GM11168 (cell line): ENCODE measurements around the gene OPTC.

Experiments used
- in situ Hi-C: fragments of 300-500 bp; cut with MboI; formaldehyde crosslinking; loops from one replicate; pipeline ENCODE4 v1.12.0; 2022; ENCODE audit warnings: low sequenced_read_pairs; ENCODE audit not compliant: unreplicated experiment

Gene OPTC, protein sequence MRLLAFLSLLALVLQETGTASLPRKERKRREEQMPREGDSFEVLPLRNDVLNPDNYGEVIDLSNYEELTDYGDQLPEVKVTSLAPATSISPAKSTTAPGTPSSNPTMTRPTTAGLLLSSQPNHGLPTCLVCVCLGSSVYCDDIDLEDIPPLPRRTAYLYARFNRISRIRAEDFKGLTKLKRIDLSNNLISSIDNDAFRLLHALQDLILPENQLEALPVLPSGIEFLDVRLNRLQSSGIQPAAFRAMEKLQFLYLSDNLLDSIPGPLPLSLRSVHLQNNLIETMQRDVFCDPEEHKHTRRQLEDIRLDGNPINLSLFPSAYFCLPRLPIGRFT

GRCh38 chr1:203493901-203494300 lies at the start of gene OPTC:
Gene OPTC, plus strand, starts transcription at chr1:203494153. Its CDS starts 1,853 bp downstream, at chr1:203496006.
- in situ Hi-C loops, result no loop called here

DNA sequence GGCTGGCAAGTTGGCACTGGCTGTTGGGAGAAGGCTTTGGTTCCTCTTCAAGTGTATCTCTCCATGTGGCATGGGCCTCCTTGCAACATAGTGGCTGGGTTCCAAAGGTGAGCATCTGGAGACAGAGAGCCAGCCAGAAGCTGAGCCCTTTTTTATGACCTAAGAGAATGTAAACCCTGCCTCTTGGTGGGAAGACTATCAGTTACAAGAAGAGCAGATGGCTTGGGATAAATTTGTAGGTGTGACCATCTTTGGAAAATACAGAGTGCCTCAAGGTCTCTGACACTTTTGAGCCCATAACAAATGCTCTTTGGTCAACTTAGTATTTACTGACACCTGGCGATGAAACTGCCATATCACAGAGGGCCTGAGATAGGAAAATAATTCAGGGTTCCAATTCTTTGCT lies 49.8 kb upstream of the OPTC start:
- in situ Hi-C loops, result loop anchor here (10.0 kb wide), 1 partner anchor 179 kb away; no protein-coding TSS in a partner anchor

DNA sequence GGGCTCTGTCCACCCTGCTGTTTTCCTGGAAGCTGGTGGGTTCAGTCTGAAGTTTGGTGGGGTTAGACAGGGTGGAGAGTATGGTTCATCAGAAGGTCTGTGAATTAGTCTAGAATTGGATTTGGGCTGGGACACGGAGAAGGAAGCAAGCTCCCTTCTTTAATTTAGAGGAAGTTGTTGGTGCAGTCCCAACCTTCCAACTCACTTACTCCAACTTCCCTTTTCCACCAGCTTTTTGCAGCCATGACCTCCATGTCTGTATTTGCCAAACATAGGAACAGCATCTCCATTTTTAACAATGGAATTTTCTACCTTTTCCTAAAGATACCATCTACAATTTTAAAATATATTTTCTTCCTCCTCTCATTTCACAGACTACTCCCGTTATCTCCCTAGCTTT lies 46.8 kb upstream of the OPTC start:
- in situ Hi-C loops, result loop anchor here (10.0 kb wide), 1 partner anchor 182 kb away; no protein-coding TSS in a partner anchor

- in situ Hi-C loops, result loop anchor here (10.0 kb wide), 1 partner anchor 183 kb away; no protein-coding TSS in a partner anchor
These were observed 46.4 kb upstream of the OPTC start for GRCh38 chr1:203447598-203447997.

- in situ Hi-C loops, result loop anchor here (10.0 kb wide), 1 partner anchor 184 kb away; no protein-coding TSS in a partner anchor
These were observed 45.4 kb upstream of the OPTC start for GRCh38 chr1:203448521-203449061.

GRCh38 chr1:203450001-203450400 lies 44.0 kb upstream of the OPTC start:
- in situ Hi-C loops, result no loop called here

- in situ Hi-C loops, result no loop called here
These were observed 43.3 kb upstream of the OPTC start for GRCh38 chr1:203450479-203451149.

- in situ Hi-C loops, result no loop called here
These were observed 41.8 kb upstream of the OPTC start for GRCh38 chr1:203451836-203452784.

DNA sequence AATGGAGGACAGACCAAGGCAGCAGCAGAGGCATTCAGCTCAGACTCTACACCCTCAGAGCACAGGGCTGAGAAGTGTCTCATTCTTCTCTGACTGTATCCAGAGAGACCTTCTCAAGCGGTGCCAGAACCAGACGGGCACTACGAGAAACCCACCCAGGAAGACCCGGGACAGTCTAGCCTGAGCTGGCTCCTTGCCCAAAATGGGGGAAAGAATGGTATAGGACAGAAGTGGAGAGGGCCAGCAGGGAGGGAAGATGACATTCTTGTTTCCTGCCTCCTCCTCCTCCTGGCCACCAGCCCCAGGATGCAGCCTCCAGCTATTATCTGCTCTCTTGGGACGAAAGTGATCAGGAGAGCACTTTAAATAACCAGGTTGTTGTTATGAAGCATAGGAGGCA lies 40.9 kb upstream of the OPTC start:
- in situ Hi-C loops, result no loop called here

- in situ Hi-C loops, result no loop called here
These were observed 40.3 kb upstream of the OPTC start for GRCh38 chr1:203453616-203454015.

DNA sequence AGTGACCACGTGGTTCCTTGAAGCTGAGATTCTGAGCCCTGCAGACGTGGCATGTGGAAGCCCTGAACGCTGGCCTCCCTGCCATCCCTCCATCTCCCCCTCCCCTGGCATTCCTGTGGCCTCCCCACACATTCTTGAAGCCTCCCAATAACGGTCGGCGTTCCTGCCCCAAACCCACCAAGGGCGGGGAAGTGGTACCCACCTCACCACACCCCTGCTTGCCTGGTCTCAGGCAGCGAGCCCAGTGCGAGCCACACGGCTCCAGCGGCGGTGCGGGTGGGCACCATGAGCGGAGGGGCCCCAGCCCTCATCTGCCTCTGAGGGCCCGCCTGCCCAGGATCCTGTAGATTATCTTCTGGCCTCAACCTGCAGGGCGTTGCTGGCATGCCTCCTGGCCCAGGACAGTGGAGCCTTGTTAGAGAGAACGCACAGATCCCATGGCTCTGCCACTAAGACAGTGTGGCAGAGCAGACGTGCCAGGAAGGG lies 38.9 kb upstream of the OPTC start:
- in situ Hi-C loops, result no loop called here

DNA sequence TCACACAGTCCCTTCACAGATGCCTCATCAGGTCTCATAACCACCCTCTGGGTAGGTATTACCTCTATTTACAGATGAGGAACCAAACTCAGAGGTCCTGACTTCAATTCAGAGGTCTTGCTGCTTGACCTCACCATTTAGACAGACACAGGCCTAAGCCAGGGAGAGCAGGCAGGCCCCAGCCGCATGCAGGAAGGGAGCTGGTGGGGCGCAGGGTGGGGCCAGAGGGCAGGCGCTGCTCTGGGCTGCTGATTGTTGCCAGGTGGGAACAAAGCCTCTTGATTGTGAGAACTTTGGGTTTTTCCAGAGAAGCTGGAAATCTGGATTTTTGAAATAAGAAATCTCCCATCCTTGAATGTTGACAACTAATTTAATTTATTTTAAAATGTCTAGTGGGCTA lies 38.2 kb upstream of the OPTC start:
- in situ Hi-C loops, result no loop called here

GRCh38 chr1:203456577-203456976 lies 37.4 kb upstream of the OPTC start:
- in situ Hi-C loops, result no loop called here

DNA sequence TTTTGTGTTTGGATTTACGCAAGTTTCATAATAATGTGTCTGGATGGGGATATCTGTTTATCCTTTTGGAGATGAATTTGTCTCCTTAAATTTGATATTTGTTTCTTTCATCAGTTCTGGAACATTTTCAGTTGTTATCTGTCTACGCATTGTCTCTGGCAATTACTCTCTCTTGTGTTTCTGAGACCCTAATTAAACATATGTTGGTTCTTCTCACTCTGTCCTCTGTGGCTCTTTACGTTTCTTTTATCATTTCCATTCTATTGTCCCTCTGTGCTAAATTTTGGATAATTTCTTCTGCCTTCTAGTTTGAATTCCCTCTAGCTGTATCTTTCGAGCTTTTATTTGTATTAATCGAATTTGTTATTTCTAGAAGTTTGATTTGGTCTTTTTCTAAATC lies 35.9 kb upstream of the OPTC start:
- in situ Hi-C loops, result no loop called here

DNA sequence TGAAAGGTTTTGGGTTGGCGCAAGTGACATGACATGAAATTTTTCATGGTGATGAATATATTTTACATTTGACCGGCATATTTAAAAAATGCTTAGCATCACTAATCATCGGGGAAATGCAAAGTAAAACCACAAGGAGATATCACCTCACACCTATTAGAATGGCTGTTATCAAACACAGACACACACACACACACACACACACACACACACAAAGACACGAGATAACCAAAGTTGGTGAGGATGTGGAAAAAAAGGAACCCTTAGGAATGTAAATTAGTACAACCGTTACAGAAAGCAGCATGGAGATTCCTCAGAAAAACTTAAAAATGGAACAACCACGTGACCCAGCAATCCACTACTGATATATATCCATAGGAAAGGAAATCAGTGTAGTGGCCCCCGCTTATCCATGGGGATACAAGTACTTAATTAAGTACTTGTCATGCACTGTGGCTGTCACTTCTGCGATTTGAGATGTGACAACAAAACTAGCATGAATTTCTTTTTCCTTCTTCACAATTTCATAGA lies 34.2 kb upstream of the OPTC start:
- in situ Hi-C loops, result no loop called here

- in situ Hi-C loops, result no loop called here
These were observed 32.2 kb upstream of the OPTC start for GRCh38 chr1:203461717-203462116.

GRCh38 chr1:203462143-203462542 lies 31.8 kb upstream of the OPTC start:
- in situ Hi-C loops, result no loop called here

GRCh38 chr1:203462878-203463277 lies 31.1 kb upstream of the OPTC start:
- in situ Hi-C loops, result no loop called here

DNA sequence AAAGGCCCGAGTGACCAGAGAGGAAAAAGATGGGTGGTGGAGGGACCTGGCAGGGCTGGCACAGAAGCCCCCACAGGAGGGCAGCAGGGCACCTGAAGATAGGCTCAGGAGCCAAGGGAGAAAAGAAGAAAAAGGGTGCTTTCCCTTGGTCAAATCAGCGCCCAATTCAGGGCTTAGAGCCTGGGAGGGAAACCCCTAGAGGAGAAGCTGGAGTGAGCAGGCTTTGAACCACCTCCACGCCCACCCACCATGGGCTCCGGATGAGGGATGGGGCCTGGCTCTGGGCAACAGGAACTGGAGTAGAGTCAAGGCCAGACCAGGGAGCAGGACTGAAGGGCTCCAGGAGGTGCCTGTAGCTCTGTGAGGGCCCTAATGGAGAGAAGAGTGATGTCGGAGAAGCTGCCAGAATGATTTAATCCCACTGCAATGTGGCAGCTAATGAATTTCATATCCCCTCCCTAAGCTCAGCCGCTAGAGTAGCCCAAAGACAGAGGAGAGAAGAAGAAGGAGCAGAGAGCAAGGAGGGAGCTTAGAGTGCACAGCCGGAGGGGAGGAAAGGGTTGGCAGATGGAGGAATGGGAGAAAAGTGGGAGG lies 30.4 kb upstream of the OPTC start:
- in situ Hi-C loops, result no loop called here
